IMR-90 (cell line): ENCODE results near the gene ALOX15B. TPM values are rescaled to one million over a fixed set of nuclear protein-coding genes. Genes with fewer than 3 reads are reported as not detected.

ENCODE experiments used
- ATAC-seq: fragments of 200-7000 bp; cut with Tn5 transposase; 2 replicates; pipeline ENCODE4 v1.9.1; 2020; ENCODE audit warnings: low read depth, mild to moderate bottlenecking, moderate library complexity
- BruUV-seq: library from RNA; stranded (reverse); fragments of 400-500 nt; replicated peaks from 2 replicates; lab custom pipeline; 2021; lab: Mats Ljungman, UMichigan
- CTCF ChIA-PET: fragments of 300-600 bp; formaldehyde crosslinking; extraction: SDS; loops from one replicate; lab custom pipeline; 2021; ENCODE audit warnings: antibody characterized with exemption; lab: Yijun Ruan, JAX
- POLR2A ChIA-PET: fragments of 300-600 bp; sonication (Branson Sonifier 250); formaldehyde crosslinking; loops from one replicate; lab custom pipeline; 2022; ENCODE audit warnings: antibody characterized with exemption; ENCODE audit not compliant: unreplicated experiment; lab: Charles Lee
- DNase-seq: peaks from one replicate; pipeline ENCODE4 v3.0.0; 2013
- H2AFZ ChIP-seq: replicated peaks from 2 replicates; pipeline ENCODE3; 2013; ENCODE audit warnings: low read length, mild to moderate bottlenecking; ENCODE audit not compliant: poor library complexity
- H2AK5ac ChIP-seq: 2 replicates; pipeline ENCODE4 v1.6.1; 2013; ENCODE audit warnings: low read depth, low read length, inconsistent platforms
- H2AK9ac ChIP-seq: replicated peaks from 2 replicates; pipeline ENCODE3; 2013; ENCODE audit warnings: mild to moderate bottlenecking, low read depth, low read length, moderate library complexity; ENCODE audit not compliant: poor library complexity
- H2BK120ac ChIP-seq: 2 replicates; pipeline ENCODE4 v1.6.1; 2013; ENCODE audit warnings: low read depth, low read length, inconsistent platforms
- H2BK15ac ChIP-seq: 3 replicates; pipeline ENCODE4 v1.6.1; 2013; ENCODE audit warnings: low read depth, low read length, inconsistent platforms
- H2BK20ac ChIP-seq: 2 replicates; pipeline ENCODE4 v1.6.1; 2013; ENCODE audit warnings: low read depth, mild to moderate bottlenecking, inconsistent platforms, low read length, moderate library complexity
- H2BK5ac ChIP-seq: 2 replicates; pipeline ENCODE4 v1.6.1; 2013; ENCODE audit warnings: mild to moderate bottlenecking, low read depth, low read length, inconsistent platforms; ENCODE audit not compliant: poor library complexity, severe bottlenecking
- H3K14ac ChIP-seq: replicated peaks from 2 replicates; pipeline ENCODE4 v1.6.1; 2013; ENCODE audit warnings: low read depth, low read length, inconsistent platforms
- H3K18ac ChIP-seq: 2 replicates; pipeline ENCODE4 v1.6.1; 2013; ENCODE audit warnings: low read depth, low read length, control low read depth
- H3K23ac ChIP-seq: 2 replicates; pipeline ENCODE4 v1.6.1; 2013; ENCODE audit warnings: low read depth, low read length, inconsistent platforms
- H3K27ac ChIP-seq: 2 replicates; pipeline ENCODE4 v1.5.1; 2013; ENCODE audit warnings: mild to moderate bottlenecking, control low read depth, low read length; ENCODE audit not compliant: insufficient read depth
- H3K27me3 ChIP-seq: 2 replicates; pipeline ENCODE4 v1.6.1; 2013; ENCODE audit warnings: low read length; ENCODE audit not compliant: control insufficient read depth, insufficient read depth
- H3K36me3 ChIP-seq: 2 replicates; pipeline ENCODE4 v1.6.1; 2013; ENCODE audit warnings: low read length, mixed read lengths; ENCODE audit not compliant: control insufficient read depth, insufficient read depth
- H3K4ac ChIP-seq: 2 replicates; pipeline ENCODE4 v1.6.1; 2013; ENCODE audit warnings: low read depth, low read length, inconsistent platforms
- H3K4me1 ChIP-seq: 2 replicates; pipeline ENCODE4 v1.6.1; 2013; ENCODE audit warnings: low read length, mixed read lengths; ENCODE audit not compliant: control insufficient read depth, insufficient read depth
- H3K4me2 ChIP-seq: 2 replicates; pipeline ENCODE4 v1.6.1; 2013; ENCODE audit warnings: low read depth, mild to moderate bottlenecking, control low read depth, low read length, moderate library complexity
- H3K4me3 ChIP-seq: 2 replicates; pipeline ENCODE4 v1.5.1; 2013; ENCODE audit warnings: low read depth, mild to moderate bottlenecking, control low read depth, low read length, moderate library complexity; ENCODE audit not compliant: insufficient read depth
- H3K56ac ChIP-seq: 2 replicates; pipeline ENCODE4 v1.6.1; 2013; ENCODE audit warnings: low read length, inconsistent platforms; ENCODE audit not compliant: insufficient read depth; ENCODE audit errors: extremely low read depth
- H3K79me1 ChIP-seq, 2 experiments: 2 replicates each; pipeline ENCODE4 v1.6.1; 2013; ENCODE audit warnings: low read length in 2 of 2, inconsistent platforms in 1 of 2, low read depth in 1 of 2
- H3K9ac ChIP-seq: 2 replicates; pipeline ENCODE4 v1.6.1; 2013; ENCODE audit warnings: low read depth, low read length, control low read depth
- H3K9me1 ChIP-seq: 2 replicates; pipeline ENCODE4 v1.6.1; 2013; ENCODE audit warnings: low read length, inconsistent platforms; ENCODE audit not compliant: insufficient read depth
- H3K9me3 ChIP-seq: 2 replicates; pipeline ENCODE4 v1.6.1; 2013; ENCODE audit warnings: low read length; ENCODE audit not compliant: control insufficient read depth, insufficient read depth
- H4K20me1 ChIP-seq: 2 replicates; pipeline ENCODE4 v1.6.1; 2013; ENCODE audit warnings: low read length, inconsistent platforms; ENCODE audit not compliant: insufficient read depth
- H4K5ac ChIP-seq: 2 replicates; pipeline ENCODE4 v1.6.1; 2013; ENCODE audit warnings: mild to moderate bottlenecking, low read depth, low read length, control low read depth
- H4K8ac ChIP-seq, 2 experiments: 2 replicates each; pipeline ENCODE4 v1.6.1; 2013; ENCODE audit warnings: low read depth in 2 of 2, low read length in 2 of 2, control low read depth in 1 of 2, inconsistent platforms in 1 of 2
- H4K91ac ChIP-seq: 2 replicates; pipeline ENCODE4 v1.6.1; 2013; ENCODE audit warnings: low read depth, low read length, inconsistent platforms; ENCODE audit not compliant: insufficient read depth
- CHD1 ChIP-seq: IDR thresholded peaks from 2 replicates; pipeline ENCODE4 v1.6.1; 2012; ENCODE audit warnings: low read depth, low read length, improper control_type of control experiment
- CTCF ChIP-seq: conservative IDR thresholded peaks from 2 replicates; pipeline ENCODE4 v1.5.1; 2012; ENCODE audit warnings: mild to moderate bottlenecking, low read depth, low read length, improper control_type of control experiment
- FOS ChIP-seq: fragments of 150-350 bp; IDR thresholded peaks from 2 replicates; pipeline ENCODE4 v1.6.1; 2016; ENCODE audit warnings: low read depth, low read length
- MAFK ChIP-seq: IDR thresholded peaks from 2 replicates; pipeline ENCODE4 v1.6.1; 2012; ENCODE audit warnings: low read depth, low read length, improper control_type of control experiment
- MAZ ChIP-seq: IDR thresholded peaks from 2 replicates; pipeline ENCODE4 v1.6.1; 2012; ENCODE audit warnings: low read depth, mild to moderate bottlenecking, low read length, improper control_type of control experiment, moderate library complexity, borderline replicate concordance
- MXI1 ChIP-seq: IDR thresholded peaks from 2 replicates; pipeline ENCODE4 v1.6.1; 2012; ENCODE audit warnings: low read depth, mild to moderate bottlenecking, low read length, moderate library complexity, borderline replicate concordance
- NFE2L2 ChIP-seq: fragments of 150-350 bp; IDR thresholded peaks from 2 replicates; pipeline ENCODE4 v1.6.1; 2016; ENCODE audit warnings: low read depth, mild to moderate bottlenecking, low read length
- POLR2A ChIP-seq: IDR thresholded peaks from 2 replicates; pipeline ENCODE4 v1.6.1; 2012; ENCODE audit warnings: mild to moderate bottlenecking, low read depth, low read length
- RAD21 ChIP-seq: IDR thresholded peaks from 2 replicates; pipeline ENCODE4 v1.6.1; 2012; ENCODE audit warnings: low read length, improper control_type of control experiment
- RCOR1 ChIP-seq: IDR thresholded peaks from 2 replicates; pipeline ENCODE4 v1.6.1; 2012; ENCODE audit warnings: mild to moderate bottlenecking, low read length, improper control_type of control experiment; ENCODE audit not compliant: insufficient replicate concordance
- RFX5 ChIP-seq: IDR thresholded peaks from 2 replicates; pipeline ENCODE4 v1.8.0; 2012; ENCODE audit warnings: low read depth, mild to moderate bottlenecking, low read length, moderate library complexity
- SMC3 ChIP-seq: fragments of 150-350 bp; IDR thresholded peaks from 2 replicates; pipeline ENCODE4 v1.6.1; 2016; ENCODE audit warnings: low read depth, mild to moderate bottlenecking, antibody characterized with exemption, low read length, moderate library complexity
- USF2 ChIP-seq: fragments of 150-350 bp; IDR thresholded peaks from 2 replicates; pipeline ENCODE4 v1.6.1; 2017; ENCODE audit warnings: mild to moderate bottlenecking, antibody characterized with exemption, low read length, low read depth
- WGBS, 2 experiments: methylation state at CpG; one replicate each; pipeline versions ENCODE4 v1.1.5 to v1.1.7; 2013; ENCODE audit warnings: missing lambda C conversion rate in 2 of 2; ENCODE audit not compliant: insufficient read length in 1 of 2; ENCODE audit errors: extremely low coverage in 2 of 2; 5-methylcytosine and 5-hydroxymethylcytosine counted together
- dilution Hi-C: fragments of 300-500 bp; cut with HindIII; formaldehyde crosslinking; loops from one replicate; pipeline ENCODE4 v1.14.3; 2018; ENCODE audit warnings: low sequenced_read_pairs; ENCODE audit not compliant: unreplicated experiment
- in situ Hi-C: fragments of 300-500 bp; cut with MboI; formaldehyde crosslinking; loops from 3 replicates; pipeline ENCODE4 v1.14.3; 2019; ENCODE audit warnings: low sequenced_read_pairs, inconsistent platforms, mixed read lengths
- intact Hi-C: fragments of 100-400 bp; cut with micrococcal nuclease; formaldehyde crosslinking; loops from 2 replicates; pipeline ENCODE4 v1.10.0; 2022
- polyA plus RNA-seq, 3 experiments: library from polyadenylated mRNA; depleted of rRNA; stranded (reverse); fragments of >200 nt; gene quantifications; 2 replicates each; pipeline ENCODE4 v1.2.3, GENCODE V29; 2012; ENCODE audit warnings: low replicate concordance in 1 of 3
- total RNA-seq: library from RNA; depleted of rRNA; stranded (reverse); fragments of >200 nt; gene quantifications from 2 replicates; pipeline ENCODE4 v1.2.3, GENCODE V29; 2012

ALOX15B gene
- total and polyA plus RNA-seq, 2 of the 4 experiments (the other 2 are of a cell fraction) = not detected

GRCh38 chr17:8039611-8040168, 831 bp downstream of the ALOX15B start:
- intact Hi-C loops = no loop called here
- no TSS peak for BruUV-seq
- no CpG with 5 or more reads among the region's 11 CpGs for WGBS, 2 experiments

More at GRCh38 chr17:8039611-8040168, 831 bp downstream of the ALOX15B start:
- no peak overlapping the region for H3K23ac ChIP-seq
- TF ChIP-seq USF2 = no peak
- TF ChIP-seq MAFK = no peak
- TF ChIP-seq FOS = no peak
- TF ChIP-seq RCOR1 = no peak
- no peak for TF ChIP-seq RFX5
- no peak for TF ChIP-seq CTCF
- TF ChIP-seq POLR2A = no peak
- no peak for TF ChIP-seq RAD21
- no peak for TF ChIP-seq CHD1
- TF ChIP-seq MAZ = no peak
- no peak for TF ChIP-seq MXI1
- TF ChIP-seq SMC3 = no peak
- no peak for TF ChIP-seq NFE2L2
- H3K4me1 ChIP-seq = no peaks in the 10 kb centered on the region
- no peaks in the 10 kb centered on the region for H3K79me1 ChIP-seq
- no peak overlapping the region for H4K8ac ChIP-seq
- H2BK20ac ChIP-seq = no peak overlapping the region
- ChIA-PET POLR2A (no interaction called here), CTCF (no interaction called here)
- no peak for ATAC-seq
- H3K4me3 ChIP-seq = no peak overlapping the region
- no peaks in the 10 kb centered on the region for H3K36me3 ChIP-seq
- no peaks in the 10 kb centered on the region for H3K9me1 ChIP-seq
- no peak overlapping the region for H2AK9ac ChIP-seq
- dilution Hi-C loops (no loop called here), in situ Hi-C loops (loop anchor here (10.0 kb wide), 1 partner anchor 125 kb away; the partner anchor contains the start of gene RNF227)
- no peak overlapping the region for H3K18ac ChIP-seq
- no peak overlapping the region for H2AK5ac ChIP-seq
- peaks cover 33% of the 10 kb centered on the region for H3K27me3 ChIP-seq
- H3K14ac ChIP-seq = no peak overlapping the region
- H2BK120ac ChIP-seq = no peak overlapping the region
- no peak overlapping the region for H3K9ac ChIP-seq
- H4K20me1 ChIP-seq = no peaks in the 10 kb centered on the region
- H3K56ac ChIP-seq = no peak overlapping the region
- H3K9me3 ChIP-seq = no peaks in the 10 kb centered on the region
- H3K4ac ChIP-seq = no peak overlapping the region
- H2BK15ac ChIP-seq = no peak overlapping the region
- DNase-seq = no peak
- H3K27ac ChIP-seq = no peak overlapping the region
- H4K5ac ChIP-seq = no peak overlapping the region
- peak overlapping the region; percentile 32 for H2AFZ ChIP-seq
- H3K4me2 ChIP-seq = no peak overlapping the region
- no peak overlapping the region for H4K91ac ChIP-seq
- no peak overlapping the region for H2BK5ac ChIP-seq
